HCT116 (cell line): Measurements from ENCODE around the gene SLC4A11. TPM values are rescaled to one million over a fixed set of nuclear protein-coding genes. Genes with fewer than 3 reads are reported as not detected.

Source experiments
- ATAC-seq: fragments of 200-7000 bp; cut with Tn5 transposase; 2 replicates; pipeline ENCODE4 v1.9.1; 2020; ENCODE audit warnings: mild to moderate bottlenecking, moderate library complexity
- BruUV-seq: library from RNA; stranded (reverse); fragments of 400-500 nt; replicated peaks from 2 replicates; lab custom pipeline; 2021; lab: Mats Ljungman, UMichigan
- CTCF ChIA-PET: fragments of 300-600 bp; sonication (Branson Sonifier 250); formaldehyde crosslinking; loops from one replicate; lab custom pipeline; 2021; ENCODE audit warnings: antibody characterized with exemption; lab: Charles Lee
- POLR2A ChIA-PET: fragments of 300-600, 350-600 bp; sonication (Branson Sonifier 250); formaldehyde crosslinking; loops from one replicate; lab custom pipeline; 2021; ENCODE audit warnings: antibody characterized with exemption; lab: Charles Lee
- RAD21 ChIA-PET, 2 experiments: fragments of 300-600 bp; sonication (Branson Sonifier 250); formaldehyde crosslinking; loops; one replicate each; lab custom pipeline; 2023; ENCODE audit warnings: low total read pairs in 2 of 2; ENCODE audit not compliant: uncharacterized antibody in 2 of 2, unreplicated experiment in 2 of 2, low non-redundant PET in 1 of 2; lab: Charles Lee
- DNase-seq: peaks from one replicate; pipeline ENCODE4 v3.0.0-alpha.2; 2010; ENCODE audit warnings: low read depth, low spot score
- H2AFZ ChIP-seq: fragments of 200-600 bp; shearing (Covaris generic), sonication (generic); 2 replicates; pipeline ENCODE4 v1.6.1; 2017; ENCODE audit warnings: low read depth, mixed run types, mixed read lengths, antibody characterized with exemption, low read length; ENCODE audit not compliant: poor library complexity, severe bottlenecking
- H3K27ac ChIP-seq: 2 replicates; pipeline ENCODE4 v1.5.1; 2012; ENCODE audit warnings: low read depth, low read length
- H3K27me3 ChIP-seq: fragments of 200-600 bp; sonication (generic); 2 replicates; pipeline ENCODE4 v1.6.1; 2016; ENCODE audit warnings: mixed run types, low read length, mixed read lengths; ENCODE audit not compliant: insufficient read depth
- H3K36me3 ChIP-seq, 2 experiments: fragments of 200-500 bp in 1 of 2; fragments of 200-600 bp in 1 of 2; sonication (Bioruptor generic) in 1 of 2; sonication (generic) in 1 of 2; 2 replicates each; pipeline versions ENCODE4 v1.5.1 to v1.6.1; 2014 to 2016; ENCODE audit warnings: low read length in 2 of 2, inconsistent platforms in 1 of 2, mixed read lengths in 1 of 2, mixed run types in 1 of 2; ENCODE audit not compliant: insufficient read depth in 2 of 2, control insufficient read depth in 1 of 2
- H3K4me1 ChIP-seq, 2 experiments: fragments of 200-600 bp in 1 of 2; sonication (generic) in 1 of 2; 2 replicates each; pipeline versions ENCODE4 v1.5.1 to v1.6.1; 2012 to 2017; ENCODE audit warnings: low read length in 2 of 2, inconsistent platforms in 1 of 2, mild to moderate bottlenecking in 1 of 2, mixed read lengths in 1 of 2, mixed run types in 1 of 2, moderate library complexity in 1 of 2; ENCODE audit not compliant: insufficient read depth in 2 of 2, control insufficient read depth in 1 of 2
- H3K4me2 ChIP-seq: fragments of 200-600 bp; sonication (generic); 2 replicates; pipeline ENCODE4 v1.6.1; 2017; ENCODE audit warnings: mixed run types, low read length, mixed read lengths
- H3K4me3 ChIP-seq, 2 experiments: fragments of 200-600 bp in 1 of 2; sonication (generic) in 1 of 2; replicated peaks in 1 of 2; 2 replicates each; pipeline ENCODE4 v1.5.1; 2011 to 2016; ENCODE audit warnings: low read length in 2 of 2, control low read depth in 1 of 2, low read depth in 1 of 2, mild to moderate bottlenecking in 1 of 2, mixed read lengths in 1 of 2, mixed run types in 1 of 2
- H3K79me2 ChIP-seq: fragments of 200-600 bp; sonication (generic); 2 replicates; pipeline ENCODE4 v1.6.1; 2017; ENCODE audit warnings: mild to moderate bottlenecking, mixed run types, low read length, moderate library complexity, mixed read lengths; ENCODE audit not compliant: insufficient read depth
- H3K9ac ChIP-seq: fragments of 200-600 bp; sonication (generic); 2 replicates; pipeline ENCODE4 v1.6.1; 2016; ENCODE audit warnings: low read length, mixed read lengths
- H3K9me2 ChIP-seq: fragments of 200-600 bp; sonication (generic), shearing (Covaris generic); 2 replicates; pipeline ENCODE4 v1.6.1; 2017; ENCODE audit warnings: mixed run types, mild to moderate bottlenecking, moderate library complexity; ENCODE audit not compliant: insufficient read depth
- H3K9me3 ChIP-seq, 2 experiments: fragments of 200-500 bp in 1 of 2; fragments of 200-600 bp in 1 of 2; sonication (Bioruptor generic) in 1 of 2; sonication (generic) in 1 of 2; 2 replicates each; pipeline ENCODE4 v1.6.1; 2014 to 2017; ENCODE audit warnings: low read length in 2 of 2, mixed read lengths in 2 of 2, inconsistent platforms in 1 of 2, low read depth in 1 of 2, mild to moderate bottlenecking in 1 of 2, mixed run types in 1 of 2, moderate library complexity in 1 of 2; ENCODE audit not compliant: control insufficient read depth in 1 of 2, insufficient read depth in 1 of 2
- H4K20me1 ChIP-seq: fragments of 200-600 bp; sonication (generic), shearing (Covaris generic); 2 replicates; pipeline ENCODE4 v1.6.1; 2017; ENCODE audit warnings: mixed run types, mild to moderate bottlenecking, moderate library complexity; ENCODE audit not compliant: insufficient read depth
- ATF3 ChIP-seq: IDR thresholded peaks from 2 replicates; pipeline ENCODE4 v1.6.1; 2012
- CBX3 ChIP-seq: IDR thresholded peaks from 2 replicates; pipeline ENCODE4 v1.6.1; 2012; ENCODE audit warnings: low read depth
- CEBPB ChIP-seq: IDR thresholded peaks from 2 replicates; pipeline ENCODE4 v1.6.1; 2012; ENCODE audit warnings: low read depth
- ELF1 ChIP-seq: IDR thresholded peaks from 2 replicates; pipeline ENCODE4 v1.6.1; 2012; ENCODE audit warnings: low read depth, borderline replicate concordance
- EZH2 ChIP-seq: fragments of 200-600 bp; sonication (generic); IDR thresholded peaks from 2 replicates; pipeline ENCODE4 v1.6.1; 2017; ENCODE audit warnings: antibody characterized with exemption, mixed run types
- EZH2phosphoT487 ChIP-seq: fragments of 200-600 bp; IDR thresholded peaks from 2 replicates; pipeline ENCODE4 v1.6.1; 2018; ENCODE audit warnings: antibody characterized with exemption, borderline replicate concordance
- FOSL1 ChIP-seq: IDR thresholded peaks from 2 replicates; pipeline ENCODE4 v1.6.1; 2012; ENCODE audit warnings: low read depth
- POLR2A ChIP-seq: IDR thresholded peaks from 2 replicates; pipeline ENCODE4 v1.7.0; 2011; ENCODE audit warnings: borderline replicate concordance; ENCODE audit not compliant: insufficient read depth, insufficient read length; ENCODE audit errors: extremely low read depth
- POLR2AphosphoS5 ChIP-seq: IDR thresholded peaks from 2 replicates; pipeline ENCODE4 v1.6.1; 2011; ENCODE audit warnings: mild to moderate bottlenecking, low read depth, low read length, moderate library complexity
- RAD21 ChIP-seq: IDR thresholded peaks from 2 replicates; pipeline ENCODE4 v1.6.1; 2012; ENCODE audit warnings: low read depth, mild to moderate bottlenecking
- SIN3A ChIP-seq: IDR thresholded peaks from 2 replicates; pipeline ENCODE4 v1.6.1; 2012; ENCODE audit warnings: low read depth
- SP1 ChIP-seq: IDR thresholded peaks from 2 replicates; pipeline ENCODE4 v1.6.1; 2012; ENCODE audit warnings: low read depth
- SRF ChIP-seq: IDR thresholded peaks from 2 replicates; pipeline ENCODE4 v1.6.1; 2012; ENCODE audit warnings: low read depth
- TCF7L2 ChIP-seq: IDR thresholded peaks from 2 replicates; pipeline ENCODE4 v1.7.0; 2011; ENCODE audit warnings: borderline replicate concordance, inconsistent platforms; ENCODE audit not compliant: insufficient read depth, insufficient read length; ENCODE audit errors: extremely low read depth
- intact Hi-C: fragments of 100-400 bp; cut with micrococcal nuclease; formaldehyde crosslinking; loops from 2 replicates; pipeline ENCODE4 v1.10.0; 2022
- total RNA-seq: library from RNA; stranded (reverse); gene quantifications from one replicate; pipeline ENCODE4 v1.2.1, GENCODE V29; 2021; ENCODE audit not compliant: unreplicated experiment
- TF ChIP-seq, protein P1 (sequence below), 3 experiments: fragments of 200-600 bp in 1 of 3; sonication (generic) in 1 of 3; IDR thresholded peaks in 2 of 3; conservative IDR thresholded peaks in 1 of 3; 2 replicates each; pipeline ENCODE4 v1.5.1; 2012 to 2017; ENCODE audit warnings: low read depth in 2 of 3, low read length in 2 of 3, antibody characterized with exemption in 1 of 3, borderline replicate concordance in 1 of 3, control low read depth in 1 of 3, mild to moderate bottlenecking in 1 of 3, mixed read lengths in 1 of 3, mixed run types in 1 of 3, moderate library complexity in 1 of 3; ENCODE audit not compliant: insufficient read depth in 1 of 3
- TF ChIP-seq, protein P2 (sequence below): IDR thresholded peaks from 2 replicates; pipeline ENCODE4 v1.6.1; 2011; ENCODE audit warnings: mild to moderate bottlenecking, low read length, moderate library complexity; ENCODE audit not compliant: insufficient replicate concordance; ENCODE audit errors: extremely low read depth
- TF ChIP-seq, protein P3 (sequence below): IDR thresholded peaks from 2 replicates; pipeline ENCODE4 v1.6.1; 2012; ENCODE audit warnings: low read depth

The SLC4A11 gene
- total RNA-seq, 1 experiment from 2014 or later = 22.7 TPM

DNA sequence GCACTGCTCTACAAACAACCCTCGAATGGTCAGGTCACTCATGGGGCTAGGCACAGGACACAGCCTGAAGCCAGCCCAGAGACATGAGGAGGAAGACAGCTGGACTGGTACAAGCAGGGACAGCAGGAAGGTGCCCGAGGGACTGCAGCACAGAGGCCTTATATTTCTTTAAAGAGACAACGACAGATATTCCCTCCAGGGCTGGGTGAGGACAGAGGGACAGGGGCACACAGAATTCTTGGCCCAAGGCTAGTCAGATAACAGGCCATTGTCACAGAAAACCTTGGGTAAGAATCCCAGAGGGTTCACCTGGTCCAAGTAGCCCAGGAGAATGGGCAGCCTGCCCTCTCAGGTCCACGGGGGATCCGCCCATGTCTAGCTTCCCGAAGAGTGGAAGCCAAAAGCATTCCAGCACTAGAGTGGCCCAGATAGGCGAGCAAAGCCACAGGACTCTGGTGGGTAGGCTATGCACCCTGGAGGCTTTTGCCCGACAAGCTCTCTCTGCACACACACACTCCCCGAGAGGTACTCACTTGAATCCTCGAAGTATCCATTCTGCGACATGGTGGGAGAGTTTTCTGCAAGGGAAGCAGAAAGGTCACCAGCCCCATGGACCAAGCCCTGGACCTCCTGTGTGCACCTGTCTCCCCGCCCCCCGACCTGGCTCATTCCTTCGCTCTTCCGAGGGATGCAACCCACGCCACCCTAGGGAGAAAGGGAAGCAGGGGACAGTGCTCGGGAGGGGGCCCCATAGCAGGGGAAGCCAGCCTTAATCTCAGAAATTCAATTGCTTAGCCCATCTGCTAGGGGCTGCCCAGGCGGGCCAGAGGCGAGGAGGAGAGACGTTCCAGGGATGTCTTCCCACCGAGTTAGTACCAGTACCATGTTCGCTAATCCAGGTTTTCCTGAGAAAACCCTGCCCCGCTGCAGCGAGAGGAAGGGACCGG, 1.7 kb downstream of the SLC4A11 start:
- peaks cover 25 to 43% of the 10 kb centered on the region in 2 experiments for H3K4me1 ChIP-seq
- no peaks in the 10 kb centered on the region for H3K79me2 ChIP-seq
- peak overlapping the region; percentile 63; the same call in 1 of the 2 replicates for H3K9ac ChIP-seq
- peak overlapping the region; percentile 66 to 88 for H3K4me3 ChIP-seq
- no peak overlapping the region for H2AFZ ChIP-seq
- no peaks in the 10 kb centered on the region for H3K27me3 ChIP-seq
- ChIA-PET POLR2A (no interaction called here), RAD21 (no interaction called here), CTCF (interaction anchor here (0.6 kb wide), 1 partner anchor 9 kb away, joined by 4 read pairs; no protein-coding TSS in a partner anchor)
- peak overlapping the region; percentile 98 for H3K4me2 ChIP-seq
- H3K9me3 ChIP-seq = no peaks in the 10 kb centered on the region
- H4K20me1 ChIP-seq = no peaks in the 10 kb centered on the region
- H3K27ac ChIP-seq = peak overlapping the region; percentile 29; the same call in 1 of the 2 replicates
- TF ChIP-seq ATF3 = no peak
- TF ChIP-seq TCF7L2 = no peak
- TF ChIP-seq POLR2AphosphoS5 = no peak
- no peak for TF ChIP-seq SIN3A
- no peak for TF ChIP-seq CEBPB
- TF ChIP-seq, protein P1, sequence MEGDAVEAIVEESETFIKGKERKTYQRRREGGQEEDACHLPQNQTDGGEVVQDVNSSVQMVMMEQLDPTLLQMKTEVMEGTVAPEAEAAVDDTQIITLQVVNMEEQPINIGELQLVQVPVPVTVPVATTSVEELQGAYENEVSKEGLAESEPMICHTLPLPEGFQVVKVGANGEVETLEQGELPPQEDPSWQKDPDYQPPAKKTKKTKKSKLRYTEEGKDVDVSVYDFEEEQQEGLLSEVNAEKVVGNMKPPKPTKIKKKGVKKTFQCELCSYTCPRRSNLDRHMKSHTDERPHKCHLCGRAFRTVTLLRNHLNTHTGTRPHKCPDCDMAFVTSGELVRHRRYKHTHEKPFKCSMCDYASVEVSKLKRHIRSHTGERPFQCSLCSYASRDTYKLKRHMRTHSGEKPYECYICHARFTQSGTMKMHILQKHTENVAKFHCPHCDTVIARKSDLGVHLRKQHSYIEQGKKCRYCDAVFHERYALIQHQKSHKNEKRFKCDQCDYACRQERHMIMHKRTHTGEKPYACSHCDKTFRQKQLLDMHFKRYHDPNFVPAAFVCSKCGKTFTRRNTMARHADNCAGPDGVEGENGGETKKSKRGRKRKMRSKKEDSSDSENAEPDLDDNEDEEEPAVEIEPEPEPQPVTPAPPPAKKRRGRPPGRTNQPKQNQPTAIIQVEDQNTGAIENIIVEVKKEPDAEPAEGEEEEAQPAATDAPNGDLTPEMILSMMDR (IDR thresholded peaks at IDR 0.05 in 2 of 3, conservative IDR thresholded peaks at IDR 0.05 in 1 of 3; ENCODE audit: borderline replicate concordance in 1 of 3, insufficient read depth in 1 of 3, low read depth in 2 of 3, low read length in 2 of 3) = no peak
- TF ChIP-seq SP1 = no peak
- TF ChIP-seq POLR2A = no peak
- TF ChIP-seq, protein P2, sequence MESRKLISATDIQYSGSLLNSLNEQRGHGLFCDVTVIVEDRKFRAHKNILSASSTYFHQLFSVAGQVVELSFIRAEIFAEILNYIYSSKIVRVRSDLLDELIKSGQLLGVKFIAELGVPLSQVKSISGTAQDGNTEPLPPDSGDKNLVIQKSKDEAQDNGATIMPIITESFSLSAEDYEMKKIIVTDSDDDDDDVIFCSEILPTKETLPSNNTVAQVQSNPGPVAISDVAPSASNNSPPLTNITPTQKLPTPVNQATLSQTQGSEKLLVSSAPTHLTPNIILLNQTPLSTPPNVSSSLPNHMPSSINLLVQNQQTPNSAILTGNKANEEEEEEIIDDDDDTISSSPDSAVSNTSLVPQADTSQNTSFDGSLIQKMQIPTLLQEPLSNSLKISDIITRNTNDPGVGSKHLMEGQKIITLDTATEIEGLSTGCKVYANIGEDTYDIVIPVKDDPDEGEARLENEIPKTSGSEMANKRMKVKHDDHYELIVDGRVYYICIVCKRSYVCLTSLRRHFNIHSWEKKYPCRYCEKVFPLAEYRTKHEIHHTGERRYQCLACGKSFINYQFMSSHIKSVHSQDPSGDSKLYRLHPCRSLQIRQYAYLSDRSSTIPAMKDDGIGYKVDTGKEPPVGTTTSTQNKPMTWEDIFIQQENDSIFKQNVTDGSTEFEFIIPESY = no peak
- no peak for TF ChIP-seq CBX3
- TF ChIP-seq EZH2 = no peak
- no peak for TF ChIP-seq EZH2phosphoT487
- no peak for TF ChIP-seq ELF1
- TF ChIP-seq, protein P3, sequence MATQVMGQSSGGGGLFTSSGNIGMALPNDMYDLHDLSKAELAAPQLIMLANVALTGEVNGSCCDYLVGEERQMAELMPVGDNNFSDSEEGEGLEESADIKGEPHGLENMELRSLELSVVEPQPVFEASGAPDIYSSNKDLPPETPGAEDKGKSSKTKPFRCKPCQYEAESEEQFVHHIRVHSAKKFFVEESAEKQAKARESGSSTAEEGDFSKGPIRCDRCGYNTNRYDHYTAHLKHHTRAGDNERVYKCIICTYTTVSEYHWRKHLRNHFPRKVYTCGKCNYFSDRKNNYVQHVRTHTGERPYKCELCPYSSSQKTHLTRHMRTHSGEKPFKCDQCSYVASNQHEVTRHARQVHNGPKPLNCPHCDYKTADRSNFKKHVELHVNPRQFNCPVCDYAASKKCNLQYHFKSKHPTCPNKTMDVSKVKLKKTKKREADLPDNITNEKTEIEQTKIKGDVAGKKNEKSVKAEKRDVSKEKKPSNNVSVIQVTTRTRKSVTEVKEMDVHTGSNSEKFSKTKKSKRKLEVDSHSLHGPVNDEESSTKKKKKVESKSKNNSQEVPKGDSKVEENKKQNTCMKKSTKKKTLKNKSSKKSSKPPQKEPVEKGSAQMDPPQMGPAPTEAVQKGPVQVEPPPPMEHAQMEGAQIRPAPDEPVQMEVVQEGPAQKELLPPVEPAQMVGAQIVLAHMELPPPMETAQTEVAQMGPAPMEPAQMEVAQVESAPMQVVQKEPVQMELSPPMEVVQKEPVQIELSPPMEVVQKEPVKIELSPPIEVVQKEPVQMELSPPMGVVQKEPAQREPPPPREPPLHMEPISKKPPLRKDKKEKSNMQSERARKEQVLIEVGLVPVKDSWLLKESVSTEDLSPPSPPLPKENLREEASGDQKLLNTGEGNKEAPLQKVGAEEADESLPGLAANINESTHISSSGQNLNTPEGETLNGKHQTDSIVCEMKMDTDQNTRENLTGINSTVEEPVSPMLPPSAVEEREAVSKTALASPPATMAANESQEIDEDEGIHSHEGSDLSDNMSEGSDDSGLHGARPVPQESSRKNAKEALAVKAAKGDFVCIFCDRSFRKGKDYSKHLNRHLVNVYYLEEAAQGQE = no peak
- no peak for TF ChIP-seq FOSL1
- TF ChIP-seq RAD21 = no peak
- TF ChIP-seq SRF = no peak
- BruUV-seq = TSS peak; percentile 50
- no peak for ATAC-seq
- intact Hi-C loops = no loop called here
- H3K9me2 ChIP-seq = no peaks in the 10 kb centered on the region
- peaks cover 0 to 6% of the 10 kb centered on the region in 2 experiments; a peak in 1 of 4 replicates for H3K36me3 ChIP-seq
- DNase-seq = no peak
